HepG2 (cell line): ENCODE results near the gene RCC2. TPM values are rescaled to one million over a fixed set of nuclear protein-coding genes. Genes with fewer than 3 reads are reported as not detected.

Experiments used
- AGO2 ChIP-seq: fragments of 200-400 bp; formaldehyde crosslinking; optimal IDR thresholded peaks from 2 replicates; pipeline ENCODE3; 2017; ENCODE audit warnings: mild to moderate bottlenecking, low read depth, low read length, moderate library complexity
- AHDC1 ChIP-seq: sonication (generic); formaldehyde crosslinking; IDR thresholded peaks from 2 replicates; pipeline ENCODE4 v1.5.1; 2020; ENCODE audit warnings: mild to moderate bottlenecking, missing genetic modification reagents, borderline replicate concordance
- EHMT2 ChIP-seq: fragments of 200-600 bp; sonication (generic); IDR thresholded peaks from 2 replicates; pipeline ENCODE4 v1.7.0; 2017; ENCODE audit warnings: antibody characterized with exemption, low read depth, low read length, borderline replicate concordance
- ELF1 ChIP-seq: sonication (generic); formaldehyde crosslinking; IDR thresholded peaks from 2 replicates; pipeline ENCODE4 v1.4.0; 2020; ENCODE audit warnings: missing genetic modification reagents
- FOXK1 ChIP-seq: sonication (generic); formaldehyde crosslinking; IDR thresholded peaks from 2 replicates; pipeline ENCODE4 v1.4.0; 2020; ENCODE audit warnings: low read depth, missing genetic modification reagents, borderline replicate concordance
- KLF16 ChIP-seq, 2 experiments: sonication (generic) in 1 of 2; formaldehyde crosslinking in 1 of 2; IDR thresholded peaks; 2 replicates each; pipeline versions ENCODE4 v1.6.1 to v1.8.0; 2016 to 2023; ENCODE audit warnings: missing genetic modification reagents in 2 of 2, missing compliant biosample characterization in 1 of 2
- MAF1 ChIP-seq: sonication (generic); formaldehyde crosslinking; IDR thresholded peaks from 2 replicates; pipeline ENCODE4 v1.5.0; 2020; ENCODE audit warnings: missing genetic modification reagents, borderline replicate concordance
- MAFK ChIP-seq, 2 experiments: IDR thresholded peaks in 1 of 2; conservative IDR thresholded peaks in 1 of 2; 2 replicates each; pipeline ENCODE4 v1.6.1; 2011; ENCODE audit warnings: improper control_type of control experiment in 2 of 2, low read length in 2 of 2
- RXRA ChIP-seq: sonication (generic); formaldehyde crosslinking; IDR thresholded peaks from 2 replicates; pipeline ENCODE4 v1.5.1; 2020; ENCODE audit warnings: missing genetic modification reagents
- SIX4 ChIP-seq: sonication (generic); formaldehyde crosslinking; IDR thresholded peaks from 2 replicates; pipeline ENCODE4 v1.4.0; 2020; ENCODE audit warnings: missing genetic modification reagents
- TEF ChIP-seq: sonication (generic); formaldehyde crosslinking; IDR thresholded peaks from 2 replicates; pipeline ENCODE4 v1.5.0; 2020; ENCODE audit warnings: missing genetic modification reagents
- ZBTB49 ChIP-seq: sonication (generic); formaldehyde crosslinking; IDR thresholded peaks from 2 replicates; pipeline ENCODE4 v1.4.0; 2020; ENCODE audit warnings: missing genetic modification reagents, borderline replicate concordance
- ZNF138 ChIP-seq: sonication (generic); formaldehyde crosslinking; IDR thresholded peaks from 2 replicates; pipeline ENCODE4 v1.5.0; 2020; ENCODE audit warnings: mild to moderate bottlenecking, low read depth, missing genetic modification reagents
- ZNF281 ChIP-seq: sonication (generic); formaldehyde crosslinking; IDR thresholded peaks from 2 replicates; pipeline ENCODE4 v1.4.0; 2020; ENCODE audit warnings: missing genetic modification reagents, borderline replicate concordance
- ZNF614 ChIP-seq: IDR thresholded peaks from 2 replicates; pipeline ENCODE4 v1.6.1; 2018; ENCODE audit warnings: missing biosample characterization, missing genetic modification reagents, inconsistent platforms, borderline replicate concordance
- ZNF883 ChIP-seq: sonication (generic); formaldehyde crosslinking; IDR thresholded peaks from 2 replicates; pipeline ENCODE4 v1.5.1; 2020; ENCODE audit warnings: mild to moderate bottlenecking, missing genetic modification reagents; ENCODE audit errors: not compliant biosample characterization
- polyA plus RNA-seq, 8 experiments: library from polyadenylated mRNA; depleted of rRNA in 3 of 8; stranded (reverse) in 7 of 8; unstranded in 1 of 8; fragments of >200 nt; fragmentation: Illumina TruSeq in 4 of 8; extraction: Trizol in 4 of 8; gene quantifications; 2 replicates each; pipeline versions ENCODE4 v1.2.1 to v1.2.3, GENCODE V29; 2011 to 2016; ENCODE audit warnings: low read depth in 4 of 8, missing spikeins in 1 of 8, mixed read lengths in 1 of 8; ENCODE audit not compliant: insufficient read depth in 1 of 8
- total RNA-seq, 5 experiments: library from RNA; depleted of rRNA; stranded (reverse); fragments of >200 nt; fragmentation: Illumina TruSeq; extraction: Trizol; gene quantifications; 2 replicates each; pipeline ENCODE4 v1.2.3, GENCODE V29; 2016; ENCODE audit warnings: low read depth in 1 of 5

Gene RCC2
- total and polyA plus RNA-seq, 2 of the 13 experiments (the other 11 are each of a cell fraction or from before 2014, with no cell fraction given), result 20.5 to 55.8 TPM

- TF ChIP-seq EHMT2 (no peak), ZNF883 (CRISPR knock-in tag) (no peak), SIX4 (CRISPR knock-in tag) (no peak), AGO2 (no peak), ZNF138 (no peak), TEF (CRISPR knock-in tag) (no peak), ZNF614 (CRISPR knock-in tag) (no peak), ZNF281 (CRISPR knock-in tag) (peak; percentile 16; the same call in 1 of the 2 replicates), ELF1 (no peak), RXRA (CRISPR knock-in tag) (peak; percentile 65), FOXK1 (CRISPR knock-in tag) (peak; percentile 60; the same call in 1 of the 2 replicates), MAFK (conservative IDR thresholded peaks at IDR 0.05 in 1 of 2, IDR thresholded peaks at IDR 0.05 in 1 of 2; ENCODE audit: low read length in 2 of 2) (no peak), MAF1 (no peak), KLF16 (CRISPR knock-in tag; IDR thresholded peaks at IDR 0.05) (no peak), ZBTB49 (CRISPR knock-in tag) (no peak), AHDC1 (CRISPR knock-in tag) (no peak)
Observed at GRCh38 chr1:17439250-17440073, at the start of gene RCC2 (continued).
